ENCODE data around the gene OR1I1. TPM values are rescaled to one million over a fixed set of nuclear protein-coding genes. Genes with fewer than 3 reads are reported as not detected.

The OR1I1 gene
- total RNA-seq, 1 experiment from 2014 or later: not detected

DNA sequence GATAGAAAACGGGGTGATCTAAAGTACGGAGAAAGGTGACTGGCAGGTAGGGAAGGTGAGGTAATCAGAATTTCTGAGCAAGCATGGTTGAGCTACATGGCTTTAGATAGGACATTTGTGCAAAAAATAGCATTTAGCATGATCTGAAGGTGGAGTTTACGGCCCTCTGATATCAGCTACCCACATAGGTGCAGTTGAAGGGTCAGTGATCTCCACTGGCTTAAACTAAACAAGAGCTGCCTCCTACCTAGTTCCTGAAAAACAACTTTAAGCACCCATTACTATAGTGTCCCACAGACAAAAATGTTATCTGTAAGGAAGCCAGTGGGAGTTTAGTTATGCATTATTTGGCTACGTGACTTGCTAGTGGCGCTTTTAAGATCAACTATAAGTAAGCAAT is 33.9 kb upstream of the OR1I1 start:
- Mint-ChIP-seq H3K4me1 (no peaks in the 10 kb centered on the region), H3K4me3 (no peak overlapping the region)
- TF ChIP-seq ELF4 (CRISPR knock-in tag; IDR thresholded peaks at IDR 0.05; ENCODE audit: low read depth): no peak
- no peak for TF ChIP-seq GRHL2 (CRISPR knock-in tag; IDR thresholded peaks at IDR 0.05; ENCODE audit: insufficient replicate concordance, severe bottlenecking)
- no peak for TF ChIP-seq NR2C2 (CRISPR knock-in tag; IDR thresholded peaks at IDR 0.05)
- TF ChIP-seq, protein P1, sequence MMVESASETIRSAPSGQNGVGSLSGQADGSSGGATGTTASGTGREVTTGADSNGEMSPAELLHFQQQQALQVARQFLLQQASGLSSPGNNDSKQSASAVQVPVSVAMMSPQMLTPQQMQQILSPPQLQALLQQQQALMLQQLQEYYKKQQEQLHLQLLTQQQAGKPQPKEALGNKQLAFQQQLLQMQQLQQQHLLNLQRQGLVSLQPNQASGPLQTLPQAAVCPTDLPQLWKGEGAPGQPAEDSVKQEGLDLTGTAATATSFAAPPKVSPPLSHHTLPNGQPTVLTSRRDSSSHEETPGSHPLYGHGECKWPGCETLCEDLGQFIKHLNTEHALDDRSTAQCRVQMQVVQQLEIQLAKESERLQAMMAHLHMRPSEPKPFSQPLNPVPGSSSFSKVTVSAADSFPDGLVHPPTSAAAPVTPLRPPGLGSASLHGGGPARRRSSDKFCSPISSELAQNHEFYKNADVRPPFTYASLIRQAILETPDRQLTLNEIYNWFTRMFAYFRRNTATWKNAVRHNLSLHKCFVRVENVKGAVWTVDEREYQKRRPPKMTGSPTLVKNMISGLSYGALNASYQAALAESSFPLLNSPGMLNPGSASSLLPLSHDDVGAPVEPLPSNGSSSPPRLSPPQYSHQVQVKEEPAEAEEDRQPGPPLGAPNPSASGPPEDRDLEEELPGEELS (CRISPR knock-in tag; IDR thresholded peaks at IDR 0.05): no peak
- TF ChIP-seq IRF2 (CRISPR knock-in tag; IDR thresholded peaks at IDR 0.05; ENCODE audit: borderline replicate concordance, low read depth): no peak
- TF ChIP-seq ZNF121 (CRISPR knock-in tag; IDR thresholded peaks at IDR 0.05): no peak

DNA sequence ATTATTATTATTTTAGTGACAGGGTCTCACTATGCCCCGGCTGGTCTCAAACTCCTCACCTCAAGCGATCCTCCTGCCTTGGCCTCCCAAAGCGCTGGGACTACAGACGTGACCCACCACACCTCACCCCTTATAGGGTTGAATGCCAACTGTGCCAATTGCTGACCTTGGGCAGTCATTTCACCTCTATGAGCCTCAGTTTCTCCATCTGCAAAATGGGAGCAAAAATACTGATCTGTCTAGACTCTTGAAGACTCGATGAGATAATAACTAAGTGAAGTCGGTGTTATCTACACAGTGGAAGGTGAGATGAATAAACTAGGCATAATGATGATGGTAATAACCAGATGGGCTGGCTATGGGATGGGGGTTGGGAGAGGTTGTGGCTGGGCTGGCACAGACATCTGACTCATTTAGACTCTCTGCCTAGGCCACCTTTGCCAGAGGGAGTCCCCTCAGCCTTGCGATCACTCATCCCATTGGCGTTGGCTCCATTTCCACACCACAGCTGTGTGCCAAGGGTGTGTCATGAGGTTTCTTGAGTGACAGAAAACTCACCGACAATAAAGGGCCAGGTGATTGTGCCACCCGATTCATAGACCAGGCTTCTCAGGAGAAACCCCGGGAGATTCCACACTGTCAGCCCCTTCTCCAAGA is 33.0 kb upstream of the OR1I1 start, which contains the start of gene CASP14:
CASP14 (plus strand) TSS at position 596 of the 657 bp plus-strand sequence. CDS start 2,772 bp downstream, outside the sequence.
- no peak for ATAC-seq
- TF ChIP-seq, protein P2, sequence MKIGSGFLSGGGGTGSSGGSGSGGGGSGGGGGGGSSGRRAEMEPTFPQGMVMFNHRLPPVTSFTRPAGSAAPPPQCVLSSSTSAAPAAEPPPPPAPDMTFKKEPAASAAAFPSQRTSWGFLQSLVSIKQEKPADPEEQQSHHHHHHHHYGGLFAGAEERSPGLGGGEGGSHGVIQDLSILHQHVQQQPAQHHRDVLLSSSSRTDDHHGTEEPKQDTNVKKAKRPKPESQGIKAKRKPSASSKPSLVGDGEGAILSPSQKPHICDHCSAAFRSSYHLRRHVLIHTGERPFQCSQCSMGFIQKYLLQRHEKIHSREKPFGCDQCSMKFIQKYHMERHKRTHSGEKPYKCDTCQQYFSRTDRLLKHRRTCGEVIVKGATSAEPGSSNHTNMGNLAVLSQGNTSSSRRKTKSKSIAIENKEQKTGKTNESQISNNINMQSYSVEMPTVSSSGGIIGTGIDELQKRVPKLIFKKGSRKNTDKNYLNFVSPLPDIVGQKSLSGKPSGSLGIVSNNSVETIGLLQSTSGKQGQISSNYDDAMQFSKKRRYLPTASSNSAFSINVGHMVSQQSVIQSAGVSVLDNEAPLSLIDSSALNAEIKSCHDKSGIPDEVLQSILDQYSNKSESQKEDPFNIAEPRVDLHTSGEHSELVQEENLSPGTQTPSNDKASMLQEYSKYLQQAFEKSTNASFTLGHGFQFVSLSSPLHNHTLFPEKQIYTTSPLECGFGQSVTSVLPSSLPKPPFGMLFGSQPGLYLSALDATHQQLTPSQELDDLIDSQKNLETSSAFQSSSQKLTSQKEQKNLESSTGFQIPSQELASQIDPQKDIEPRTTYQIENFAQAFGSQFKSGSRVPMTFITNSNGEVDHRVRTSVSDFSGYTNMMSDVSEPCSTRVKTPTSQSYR (CRISPR knock-in tag; IDR thresholded peaks at IDR 0.05): no peak
- TF ChIP-seq ESRRA (CRISPR knock-in tag; IDR thresholded peaks at IDR 0.05; ENCODE audit: borderline replicate concordance): no peak
- no peak for TF ChIP-seq ZNF219 (CRISPR knock-in tag; IDR thresholded peaks at IDR 0.05; ENCODE audit: borderline replicate concordance)
- TF ChIP-seq, protein P3, sequence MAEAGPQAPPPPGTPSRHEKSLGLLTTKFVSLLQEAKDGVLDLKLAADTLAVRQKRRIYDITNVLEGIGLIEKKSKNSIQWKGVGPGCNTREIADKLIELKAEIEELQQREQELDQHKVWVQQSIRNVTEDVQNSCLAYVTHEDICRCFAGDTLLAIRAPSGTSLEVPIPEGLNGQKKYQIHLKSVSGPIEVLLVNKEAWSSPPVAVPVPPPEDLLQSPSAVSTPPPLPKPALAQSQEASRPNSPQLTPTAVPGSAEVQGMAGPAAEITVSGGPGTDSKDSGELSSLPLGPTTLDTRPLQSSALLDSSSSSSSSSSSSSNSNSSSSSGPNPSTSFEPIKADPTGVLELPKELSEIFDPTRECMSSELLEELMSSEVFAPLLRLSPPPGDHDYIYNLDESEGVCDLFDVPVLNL (CRISPR knock-in tag; IDR thresholded peaks at IDR 0.05; ENCODE audit: borderline replicate concordance, low read depth): no peak
- TF ChIP-seq, protein P4, sequence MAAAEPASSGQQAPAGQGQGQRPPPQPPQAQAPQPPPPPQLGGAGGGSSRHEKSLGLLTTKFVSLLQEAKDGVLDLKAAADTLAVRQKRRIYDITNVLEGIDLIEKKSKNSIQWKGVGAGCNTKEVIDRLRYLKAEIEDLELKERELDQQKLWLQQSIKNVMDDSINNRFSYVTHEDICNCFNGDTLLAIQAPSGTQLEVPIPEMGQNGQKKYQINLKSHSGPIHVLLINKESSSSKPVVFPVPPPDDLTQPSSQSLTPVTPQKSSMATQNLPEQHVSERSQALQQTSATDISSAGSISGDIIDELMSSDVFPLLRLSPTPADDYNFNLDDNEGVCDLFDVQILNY (CRISPR knock-in tag; IDR thresholded peaks at IDR 0.05): no peak
- TF ChIP-seq OVOL2 (CRISPR knock-in tag; IDR thresholded peaks at IDR 0.05; ENCODE audit: borderline replicate concordance): no peak
- TF ChIP-seq, protein P5, sequence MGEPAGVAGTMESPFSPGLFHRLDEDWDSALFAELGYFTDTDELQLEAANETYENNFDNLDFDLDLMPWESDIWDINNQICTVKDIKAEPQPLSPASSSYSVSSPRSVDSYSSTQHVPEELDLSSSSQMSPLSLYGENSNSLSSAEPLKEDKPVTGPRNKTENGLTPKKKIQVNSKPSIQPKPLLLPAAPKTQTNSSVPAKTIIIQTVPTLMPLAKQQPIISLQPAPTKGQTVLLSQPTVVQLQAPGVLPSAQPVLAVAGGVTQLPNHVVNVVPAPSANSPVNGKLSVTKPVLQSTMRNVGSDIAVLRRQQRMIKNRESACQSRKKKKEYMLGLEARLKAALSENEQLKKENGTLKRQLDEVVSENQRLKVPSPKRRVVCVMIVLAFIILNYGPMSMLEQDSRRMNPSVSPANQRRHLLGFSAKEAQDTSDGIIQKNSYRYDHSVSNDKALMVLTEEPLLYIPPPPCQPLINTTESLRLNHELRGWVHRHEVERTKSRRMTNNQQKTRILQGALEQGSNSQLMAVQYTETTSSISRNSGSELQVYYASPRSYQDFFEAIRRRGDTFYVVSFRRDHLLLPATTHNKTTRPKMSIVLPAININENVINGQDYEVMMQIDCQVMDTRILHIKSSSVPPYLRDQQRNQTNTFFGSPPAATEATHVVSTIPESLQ (CRISPR knock-in tag; IDR thresholded peaks at IDR 0.05): no peak
- no peak for TF ChIP-seq ZNF138 (CRISPR knock-in tag; conservative IDR thresholded peaks at IDR 0.05)
- TF ChIP-seq, protein P1 (CRISPR knock-in tag; IDR thresholded peaks at IDR 0.05): no peak
- no peak for TF ChIP-seq SP1 (CRISPR knock-in tag; conservative IDR thresholded peaks at IDR 0.05)
- no peak for TF ChIP-seq RORB (CRISPR knock-in tag; IDR thresholded peaks at IDR 0.05)
- no peak for TF ChIP-seq TP53 (CRISPR knock-in tag; IDR thresholded peaks at IDR 0.05)
- TF ChIP-seq ZNF121 (CRISPR knock-in tag; IDR thresholded peaks at IDR 0.05): no peak
- no peak for TF ChIP-seq NR1H2 (CRISPR knock-in tag; IDR thresholded peaks at IDR 0.05)
- ChIA-PET POLR2A (interaction anchor here (0.7 kb wide), 1 partner anchor 17 kb away, joined by 3 read pairs; no protein-coding TSS in a partner anchor), CTCF (no interaction called here)
- Mint-ChIP-seq H3K4me1 (no peaks in the 10 kb centered on the region), H3K9me3 (peaks cover 26% of the 10 kb centered on the region), H3K27me3 (ENCODE audit: low read depth) (peaks cover 38% of the 10 kb centered on the region), H3K27ac (no peak within 1 kb of the TSS), H3K36me3 (no peaks in the 10 kb centered on the region), H3K4me3 (no peak within 1 kb of the TSS)
- no peak for DNase-seq (ENCODE audit: low spot score)

More for the DNA sequence above, 33.9 kb upstream of the OR1I1 start:
- H3K27ac Mint-ChIP-seq: no peak overlapping the region
- peaks cover 20% of the 10 kb centered on the region for H3K9me3 Mint-ChIP-seq
- DNase-seq (ENCODE audit: low spot score) (no peak), ATAC-seq (no peak)
- POLR2A ChIA-PET: no interaction called here
- no peaks in the 10 kb centered on the region for H3K36me3 Mint-ChIP-seq
- H3K27me3 Mint-ChIP-seq (ENCODE audit: low read depth): peaks cover 35% of the 10 kb centered on the region
- CTCF ChIA-PET: interaction anchor here (1.3 kb wide), 1 partner anchor 183 kb away, joined by 3 read pairs; no protein-coding TSS in a partner anchor
